ENCODE results near the gene THRSP.
A peak's percentile ranks its signal among the peaks of the same experiment; 100 is the strongest.

Gene THRSP

DNA sequence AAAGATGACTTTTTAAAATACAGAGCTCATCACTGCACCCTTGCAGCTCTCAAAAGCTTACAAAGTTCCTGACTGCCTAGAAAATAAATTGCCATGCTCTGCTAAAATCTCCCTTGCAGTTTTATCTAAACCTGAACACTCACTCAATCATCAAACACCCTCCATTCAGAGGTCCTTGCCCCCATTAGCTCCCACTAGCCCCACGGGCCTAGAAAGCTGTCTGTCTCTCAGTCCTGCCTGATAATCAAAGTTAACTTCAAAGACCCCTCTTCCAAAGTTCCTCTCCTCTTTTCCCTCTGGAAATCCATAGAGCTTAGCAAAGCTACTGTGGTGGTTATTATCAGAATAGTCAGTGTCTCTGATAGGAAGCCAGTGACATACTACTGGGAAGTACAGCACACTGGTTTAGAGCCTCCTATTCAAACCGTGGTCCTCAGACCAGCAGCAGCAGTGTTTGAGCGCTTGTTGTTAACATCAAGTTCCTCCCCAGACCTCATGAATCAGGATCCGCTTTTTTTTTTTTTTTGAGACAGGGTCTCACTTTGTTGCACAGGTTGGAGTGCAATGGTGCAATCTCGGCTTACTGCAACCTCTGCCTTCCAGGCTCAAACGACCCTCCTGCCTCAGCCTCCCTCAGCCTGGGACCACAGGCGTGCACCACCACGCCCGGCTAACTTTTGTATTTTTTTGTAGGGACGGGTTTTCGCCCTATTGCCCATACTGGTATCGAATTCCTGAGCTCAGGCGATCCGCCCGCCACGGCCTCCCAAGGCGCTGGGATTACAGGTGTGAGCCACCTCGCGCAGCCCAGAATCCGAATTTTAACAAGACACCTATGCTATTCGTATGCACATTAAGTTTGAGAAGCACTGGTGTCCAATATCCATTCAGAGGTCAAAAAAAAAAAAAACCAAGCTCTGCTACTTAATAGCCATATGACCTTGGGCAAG lies 14.8 kb downstream of the THRSP start:
- no peak for DNase-seq (ENCODE audit: low spot score)
- TF ChIP-seq, protein P1, sequence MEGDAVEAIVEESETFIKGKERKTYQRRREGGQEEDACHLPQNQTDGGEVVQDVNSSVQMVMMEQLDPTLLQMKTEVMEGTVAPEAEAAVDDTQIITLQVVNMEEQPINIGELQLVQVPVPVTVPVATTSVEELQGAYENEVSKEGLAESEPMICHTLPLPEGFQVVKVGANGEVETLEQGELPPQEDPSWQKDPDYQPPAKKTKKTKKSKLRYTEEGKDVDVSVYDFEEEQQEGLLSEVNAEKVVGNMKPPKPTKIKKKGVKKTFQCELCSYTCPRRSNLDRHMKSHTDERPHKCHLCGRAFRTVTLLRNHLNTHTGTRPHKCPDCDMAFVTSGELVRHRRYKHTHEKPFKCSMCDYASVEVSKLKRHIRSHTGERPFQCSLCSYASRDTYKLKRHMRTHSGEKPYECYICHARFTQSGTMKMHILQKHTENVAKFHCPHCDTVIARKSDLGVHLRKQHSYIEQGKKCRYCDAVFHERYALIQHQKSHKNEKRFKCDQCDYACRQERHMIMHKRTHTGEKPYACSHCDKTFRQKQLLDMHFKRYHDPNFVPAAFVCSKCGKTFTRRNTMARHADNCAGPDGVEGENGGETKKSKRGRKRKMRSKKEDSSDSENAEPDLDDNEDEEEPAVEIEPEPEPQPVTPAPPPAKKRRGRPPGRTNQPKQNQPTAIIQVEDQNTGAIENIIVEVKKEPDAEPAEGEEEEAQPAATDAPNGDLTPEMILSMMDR (IDR thresholded peaks at IDR 0.05) = no peak
- peak overlapping the region in 1 of 2 donors; percentile 61 for H3K27ac ChIP-seq
- H3K4me3 ChIP-seq = peak overlapping the region; percentile 84

DNA sequence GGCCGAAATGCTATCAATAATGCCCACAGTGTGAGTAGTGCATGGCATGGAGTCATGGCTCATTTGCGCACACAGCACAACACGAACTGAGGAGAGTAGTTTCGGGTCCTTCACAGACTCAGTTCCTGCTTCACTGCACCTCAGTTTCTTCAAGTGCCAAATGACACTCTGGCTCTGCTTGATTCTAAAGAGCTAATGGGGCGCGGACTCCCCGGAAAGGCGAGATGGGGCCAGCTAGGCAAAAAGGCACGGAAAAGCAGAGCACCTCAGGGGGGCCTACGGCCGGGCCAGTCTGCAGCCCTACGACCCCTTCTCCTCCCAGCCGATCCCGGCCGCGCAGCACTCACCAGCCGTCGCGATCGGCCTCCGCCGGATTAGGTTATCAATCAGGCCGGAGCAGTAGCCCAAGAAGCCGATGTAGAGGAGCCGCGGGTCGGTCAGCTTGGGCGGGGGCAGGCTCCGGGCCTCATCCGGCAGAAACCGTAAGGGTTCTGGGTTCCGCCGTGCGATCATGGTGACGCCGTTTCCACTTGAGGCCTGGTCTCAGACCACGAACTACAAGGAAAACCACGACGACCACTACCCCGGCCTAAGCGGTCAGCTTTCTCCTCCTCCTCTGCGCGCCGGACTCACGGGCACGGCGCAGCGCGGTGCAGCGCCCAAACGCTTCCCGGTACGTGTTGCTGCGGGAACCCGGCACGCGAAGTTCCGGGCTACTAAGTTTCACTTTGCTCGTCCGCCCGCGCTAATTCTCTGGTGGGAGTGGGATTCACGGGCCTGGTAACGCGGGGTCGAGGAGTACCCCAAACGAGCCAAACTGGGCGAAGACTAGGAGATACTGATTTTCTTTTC lies 15.8 kb downstream of the THRSP start, which contains the start of gene NDUFC2:
TSS of gene NDUFC2 (minus strand) at position 631 of the 852 bp plus-strand sequence. CDS start at position 513, 118 bp downstream.
- Histone ChIP-seq H3K27ac (peak within 1 kb of the TSS; percentile 61 to 78), H3K4me3 (peak within 1 kb of the TSS; percentile 84)
- peak; percentile 89 for DNase-seq (ENCODE audit: low spot score)
- TF ChIP-seq, protein P1 (IDR thresholded peaks at IDR 0.05) = no peak

DNA sequence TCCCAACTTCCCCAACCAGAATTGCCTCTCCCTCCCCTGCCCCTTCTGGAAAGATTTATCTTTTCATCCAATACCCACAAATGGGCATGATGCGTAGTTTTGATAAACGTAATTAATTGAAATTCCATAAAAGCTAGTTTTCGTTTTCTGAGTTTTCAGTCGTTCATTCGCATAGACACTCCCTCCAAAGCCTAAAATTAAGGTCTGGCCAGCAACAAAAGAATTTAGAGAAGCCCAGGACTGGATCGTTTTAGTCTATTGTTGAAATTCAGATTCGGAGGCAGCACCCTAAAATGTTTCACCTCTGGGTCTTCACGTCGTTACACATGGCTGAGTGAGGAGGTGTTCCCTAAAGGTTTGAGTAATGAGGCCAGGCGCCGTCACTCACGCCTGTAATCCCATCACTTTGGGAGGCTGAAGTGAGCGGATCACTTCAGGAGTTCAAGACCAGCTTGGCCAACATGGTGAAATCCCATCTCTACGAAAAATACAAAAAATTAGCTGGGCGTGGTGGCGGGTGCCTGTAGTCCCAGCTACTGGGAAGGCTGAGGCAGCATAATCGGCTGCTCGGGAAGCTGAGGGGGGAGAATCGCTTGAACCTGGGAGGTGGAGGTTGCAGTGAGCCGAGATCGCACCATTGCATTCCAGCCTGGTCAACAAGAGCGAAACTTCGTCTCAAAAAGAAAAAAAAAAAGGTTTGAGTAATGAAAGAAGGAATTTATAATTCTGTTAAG lies 16.6 kb downstream of the THRSP start:
- peak overlapping the region; percentile 84 for H3K4me3 ChIP-seq
- no peak for DNase-seq (ENCODE audit: low spot score)
- TF ChIP-seq, protein P1 (IDR thresholded peaks at IDR 0.05) = no peak
- H3K27ac ChIP-seq = peak overlapping the region; percentile 61 to 78

DNA sequence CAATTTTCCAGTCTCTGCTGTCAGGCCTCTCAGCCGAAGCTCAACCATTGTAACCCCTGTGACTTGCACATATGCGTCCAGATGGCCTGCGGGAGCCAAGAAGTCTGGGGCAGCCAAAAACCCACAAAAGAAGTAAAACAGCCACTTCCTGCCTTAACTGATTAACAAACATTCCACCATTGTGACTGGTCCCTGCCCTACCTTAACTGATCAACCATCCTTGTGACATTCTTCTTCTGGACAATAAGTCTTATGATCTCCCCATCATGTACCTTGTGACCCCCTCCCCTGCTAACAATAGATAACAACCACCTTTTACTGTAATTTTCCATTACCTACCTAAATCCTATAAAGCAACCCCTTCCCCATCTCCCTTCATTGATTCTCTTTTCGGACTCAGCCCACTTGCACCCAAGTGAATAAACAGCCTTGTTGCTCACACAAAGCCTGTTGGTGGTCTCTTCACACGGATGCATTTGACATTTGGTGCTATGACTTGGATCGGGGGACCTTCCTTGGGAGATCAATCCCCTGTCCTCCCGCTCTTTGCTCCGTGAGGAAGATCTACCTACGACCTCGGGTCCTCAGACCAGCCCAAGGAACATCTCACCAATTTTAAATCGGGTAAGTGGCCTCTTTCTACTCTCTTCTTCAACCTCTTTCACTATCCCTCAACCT lies 17.3 kb downstream of the THRSP start:
- DNase-seq (ENCODE audit: low spot score) = no peak
- TF ChIP-seq, protein P1 (IDR thresholded peaks at IDR 0.05) = no peak
- Histone ChIP-seq H3K4me3 (no peak overlapping the region), H3K27ac (no peak overlapping the region)

DNA sequence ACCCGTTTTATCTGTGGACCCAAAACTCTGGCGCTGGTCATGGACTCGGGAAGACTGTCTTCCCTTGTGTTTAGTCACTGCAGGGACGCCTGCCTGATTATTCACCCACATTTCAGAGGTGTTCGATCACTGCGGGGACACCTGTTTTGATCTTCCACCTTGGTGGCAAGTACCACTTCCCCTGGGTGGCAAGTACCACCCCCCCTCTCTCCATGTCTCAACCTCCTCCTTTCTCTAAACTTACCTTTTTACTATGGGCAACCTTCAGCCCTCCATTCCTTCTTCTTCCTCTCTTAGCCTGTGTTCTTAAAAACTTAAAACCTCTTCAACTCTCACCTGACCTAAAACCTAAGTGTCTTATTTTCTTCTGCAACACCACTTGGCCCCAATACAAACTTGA lies 17.9 kb downstream of the THRSP start:
- TF ChIP-seq, protein P1 (IDR thresholded peaks at IDR 0.05) = no peak
- no peak for DNase-seq (ENCODE audit: low spot score)
- Histone ChIP-seq H3K27ac (no peak overlapping the region), H3K4me3 (no peak overlapping the region)

DNA sequence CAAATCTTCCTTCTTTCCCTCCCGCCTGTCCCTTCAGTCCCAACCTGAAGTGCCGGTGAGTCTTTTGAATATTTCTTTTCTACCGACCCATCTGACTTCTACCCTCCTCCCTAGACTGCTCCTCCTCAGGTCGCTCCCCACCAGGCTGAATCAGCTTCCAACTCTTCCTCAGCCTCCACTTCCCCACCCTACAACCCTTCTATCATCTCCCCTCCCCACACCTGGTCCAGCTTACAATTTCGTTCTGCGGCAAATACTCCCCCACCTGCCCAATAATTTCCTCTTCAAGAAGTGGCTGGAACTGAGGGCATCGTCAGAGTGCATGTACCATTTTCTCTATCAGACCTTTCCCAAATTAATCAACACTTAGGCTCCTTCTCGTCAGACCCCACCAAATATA lies 18.5 kb downstream of the THRSP start:
- no peak for DNase-seq (ENCODE audit: low spot score)
- Histone ChIP-seq H3K4me3 (no peak overlapping the region), H3K27ac (no peak overlapping the region)
- TF ChIP-seq, protein P1 (IDR thresholded peaks at IDR 0.05) = no peak
